GM12801 (cell line): ENCODE results near the gene SSTR3.

Experiments
- TF ChIP-seq, protein P1 (sequence below): IDR thresholded peaks from one replicate; pipeline ENCODE4 v1.5.1; 2011; ENCODE audit warnings: control low read depth; ENCODE audit not compliant: insufficient read length; ENCODE audit errors: extremely low read depth

The SSTR3 gene

DNA sequence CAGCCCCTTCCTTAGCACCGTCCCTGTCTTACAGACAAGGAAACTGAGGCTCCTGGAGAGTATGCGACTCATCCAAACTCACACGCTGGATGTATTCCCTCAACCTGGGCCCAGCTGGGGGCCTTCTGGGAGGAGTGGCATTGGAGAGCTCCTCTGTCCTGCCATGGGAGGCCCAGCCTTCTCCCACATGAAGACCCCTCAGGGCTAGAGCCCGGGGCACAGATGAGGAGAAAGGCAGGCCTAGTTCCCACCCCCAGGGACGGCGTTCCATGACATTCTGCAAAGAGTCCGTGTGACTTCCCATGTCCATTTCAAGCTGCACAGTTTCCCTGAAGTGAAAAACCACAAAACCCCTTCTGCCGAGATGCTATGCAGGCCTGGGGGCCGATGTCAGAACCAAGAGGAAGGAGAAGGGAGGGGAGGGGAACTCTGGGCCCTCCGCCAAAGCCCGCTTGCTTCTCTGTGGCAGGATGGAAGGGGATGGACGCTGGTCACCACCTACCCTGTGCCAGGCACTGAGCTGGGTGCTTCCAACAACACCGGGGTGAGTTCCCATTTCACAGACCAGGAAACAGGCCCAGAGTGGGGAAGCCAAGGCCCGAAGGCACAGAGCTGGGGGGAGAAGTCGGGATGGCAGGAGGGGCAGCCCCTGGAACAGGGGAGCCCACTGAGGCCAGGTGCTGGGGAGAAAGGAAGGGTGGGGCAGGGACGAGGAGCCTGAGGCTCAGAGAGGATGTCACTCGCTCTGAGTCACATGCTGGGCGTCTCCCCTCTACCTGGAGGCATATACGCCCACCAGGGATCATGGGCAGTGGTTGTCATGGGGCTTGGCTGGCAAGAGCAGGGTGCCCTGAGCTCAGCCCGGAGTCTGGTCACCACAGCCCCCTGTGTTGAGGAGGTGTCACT is 16.1 kb upstream of the SSTR3 start:
- TF ChIP-seq, protein P1, sequence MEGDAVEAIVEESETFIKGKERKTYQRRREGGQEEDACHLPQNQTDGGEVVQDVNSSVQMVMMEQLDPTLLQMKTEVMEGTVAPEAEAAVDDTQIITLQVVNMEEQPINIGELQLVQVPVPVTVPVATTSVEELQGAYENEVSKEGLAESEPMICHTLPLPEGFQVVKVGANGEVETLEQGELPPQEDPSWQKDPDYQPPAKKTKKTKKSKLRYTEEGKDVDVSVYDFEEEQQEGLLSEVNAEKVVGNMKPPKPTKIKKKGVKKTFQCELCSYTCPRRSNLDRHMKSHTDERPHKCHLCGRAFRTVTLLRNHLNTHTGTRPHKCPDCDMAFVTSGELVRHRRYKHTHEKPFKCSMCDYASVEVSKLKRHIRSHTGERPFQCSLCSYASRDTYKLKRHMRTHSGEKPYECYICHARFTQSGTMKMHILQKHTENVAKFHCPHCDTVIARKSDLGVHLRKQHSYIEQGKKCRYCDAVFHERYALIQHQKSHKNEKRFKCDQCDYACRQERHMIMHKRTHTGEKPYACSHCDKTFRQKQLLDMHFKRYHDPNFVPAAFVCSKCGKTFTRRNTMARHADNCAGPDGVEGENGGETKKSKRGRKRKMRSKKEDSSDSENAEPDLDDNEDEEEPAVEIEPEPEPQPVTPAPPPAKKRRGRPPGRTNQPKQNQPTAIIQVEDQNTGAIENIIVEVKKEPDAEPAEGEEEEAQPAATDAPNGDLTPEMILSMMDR: no peak

DNA sequence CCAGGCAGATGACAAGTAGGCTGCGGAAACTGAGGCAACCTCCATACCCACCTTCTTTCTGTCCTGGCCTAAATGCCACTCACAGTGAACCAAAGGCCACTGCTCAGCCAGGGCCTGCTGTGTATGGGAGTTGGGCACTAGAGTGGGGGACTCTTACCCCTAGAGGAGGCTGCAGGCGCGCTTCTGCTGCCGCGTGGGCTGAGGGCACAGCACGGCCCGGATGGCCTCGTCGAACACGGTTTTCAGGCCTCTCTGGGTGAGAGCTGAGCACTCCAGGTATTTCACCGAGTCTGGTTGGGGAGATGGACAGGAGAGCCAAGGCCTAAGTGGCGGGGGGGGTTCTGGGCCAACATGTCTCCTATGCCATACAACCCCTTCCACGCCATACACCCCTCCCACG is 14.2 kb upstream of the SSTR3 start:
- TF ChIP-seq, protein P1: no peak

DNA sequence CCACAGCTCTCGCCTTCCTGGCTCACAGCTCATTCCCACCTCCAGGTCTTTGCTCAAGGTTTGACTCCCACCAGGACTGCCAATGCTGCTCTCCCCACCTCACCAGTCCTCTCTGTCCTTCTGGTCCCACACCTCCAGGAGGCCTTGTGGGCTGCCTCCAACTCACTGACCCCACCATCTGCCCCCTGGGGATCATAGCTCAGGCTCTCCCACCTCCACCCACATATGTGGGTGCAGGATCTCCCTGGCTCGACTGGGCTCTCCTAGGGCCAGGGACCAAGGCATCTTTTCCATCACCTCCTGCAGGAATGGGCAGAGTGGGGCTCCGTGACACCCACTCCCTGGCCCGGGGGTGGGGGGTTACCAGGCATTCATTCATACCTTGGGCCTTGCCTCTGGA is 13.8 kb upstream of the SSTR3 start:
- TF ChIP-seq, protein P1: no peak

DNA sequence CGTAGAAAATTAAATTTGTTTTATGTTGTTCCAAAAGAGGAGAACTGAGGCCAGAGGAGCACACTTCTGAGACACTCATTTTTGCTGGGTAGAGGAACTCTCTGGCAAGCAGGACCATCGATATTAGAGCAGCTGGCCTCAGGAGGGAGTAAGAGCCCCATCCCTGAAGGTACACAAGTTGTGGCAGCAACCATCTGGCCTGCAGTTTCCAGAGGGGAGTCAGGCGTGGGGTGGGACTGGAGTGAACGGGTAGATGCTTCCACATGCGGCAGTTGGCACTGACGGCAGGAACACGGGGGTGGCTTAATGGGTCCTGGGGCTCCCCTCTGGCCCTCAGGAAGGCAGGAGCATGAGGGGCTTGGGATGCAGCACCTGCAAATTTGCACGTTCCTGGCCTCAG is 13.2 kb upstream of the SSTR3 start:
- TF ChIP-seq, protein P1: no peak

DNA sequence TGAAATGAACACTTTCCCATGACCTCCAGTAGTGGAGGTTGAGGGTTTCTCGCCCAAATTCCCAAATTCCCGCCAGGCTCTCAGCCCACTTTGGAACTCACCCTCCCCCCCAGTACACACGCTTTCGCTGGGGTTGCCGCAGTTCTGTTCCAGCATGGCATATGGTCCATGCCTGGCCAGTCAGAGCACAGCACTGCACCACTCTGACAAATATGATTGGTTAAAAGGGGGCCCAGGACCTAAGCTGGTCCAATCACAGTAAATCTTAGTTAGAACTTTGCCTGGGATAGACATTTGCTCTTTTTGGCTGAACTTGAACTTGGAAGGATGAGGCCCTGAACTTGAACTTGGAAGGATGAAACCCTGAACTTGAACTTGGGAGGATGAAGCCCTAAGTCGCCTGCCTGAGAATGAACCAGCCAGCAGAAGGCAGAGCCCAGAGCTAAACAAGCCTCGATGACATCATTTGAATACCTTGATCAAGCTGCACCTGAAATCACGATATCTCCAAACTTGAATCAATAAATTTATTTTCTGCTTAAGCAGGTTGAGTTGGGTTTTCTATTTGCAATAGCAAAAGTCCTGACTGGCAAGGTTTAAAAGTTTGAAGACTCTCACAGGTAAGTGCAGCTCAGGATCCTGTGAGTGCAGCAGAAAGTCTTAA is 12.6 kb upstream of the SSTR3 start:
- TF ChIP-seq, protein P1: no peak

DNA sequence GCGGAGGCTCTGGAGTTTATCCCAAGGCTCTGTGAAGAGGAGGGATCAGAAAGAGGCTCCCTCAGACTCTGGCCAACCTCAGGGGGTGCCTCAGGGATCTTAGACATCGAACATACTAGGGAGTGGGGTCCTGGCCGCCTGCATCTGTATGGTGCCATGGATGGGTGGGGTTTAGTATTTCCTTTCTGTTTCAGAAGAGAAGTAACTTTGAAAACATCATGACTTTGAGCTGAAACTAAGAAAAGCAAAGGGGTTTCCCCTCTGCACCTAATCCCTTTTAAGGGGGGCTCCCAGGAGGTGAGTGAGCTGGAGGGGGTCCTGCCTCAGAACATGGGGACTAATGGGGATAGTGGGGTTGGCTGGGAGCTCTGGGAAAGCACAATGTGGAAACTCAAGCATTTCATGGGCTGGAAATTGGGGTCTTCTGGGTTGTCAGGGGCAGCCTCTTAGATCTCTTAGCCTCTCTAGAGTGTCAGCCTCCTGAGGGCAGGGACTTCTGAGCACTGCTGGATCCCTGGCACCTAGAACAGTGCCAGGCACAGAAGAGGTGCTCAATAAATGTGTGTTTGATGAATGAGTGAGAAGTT is 11.8 kb upstream of the SSTR3 start:
- TF ChIP-seq, protein P1: no peak

DNA sequence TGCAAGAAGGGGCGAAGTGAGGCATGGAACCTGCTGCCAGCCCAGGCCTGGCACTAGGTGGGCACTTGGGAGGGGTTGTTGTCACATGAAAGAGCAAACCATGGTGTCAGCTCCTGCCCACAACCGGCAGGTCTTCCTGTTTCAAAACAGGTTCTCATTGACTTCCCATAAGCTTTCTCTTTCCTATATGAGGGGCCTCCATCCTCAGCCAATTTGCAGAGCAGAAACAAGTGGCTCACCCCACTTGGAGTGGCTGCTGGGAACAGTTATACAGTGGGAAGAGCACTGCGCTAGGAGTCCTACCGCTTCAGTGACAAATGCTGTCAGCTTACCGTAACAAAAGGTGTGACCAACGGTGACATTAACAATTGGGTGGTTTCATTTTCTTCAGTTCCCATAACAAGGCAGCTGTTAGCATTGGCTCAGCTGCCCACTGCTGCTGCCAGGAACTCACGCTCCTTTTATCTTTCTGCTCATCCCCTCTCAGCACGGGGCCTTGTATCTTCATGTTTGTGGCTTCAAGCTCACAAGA is 10.2 kb upstream of the SSTR3 start:
- TF ChIP-seq, protein P1: no peak
